ENCODE results near the gene TMEM260. TPM values are rescaled to one million over a fixed set of nuclear protein-coding genes. Genes with fewer than 3 reads are reported as not detected.
"Not testable (repeated sequence)": the region's sequence is repeated elsewhere in the genome, so short reads cannot be mapped to it uniquely, and the experiment has no call there.

The TMEM260 gene
- total RNA-seq, 1 donor from 2014 or later, result 19.7 TPM

- Mint-ChIP-seq H3K9me3 (peaks cover 2% of the 10 kb centered on the region), H3K4me1 (peaks cover 20% of the 10 kb centered on the region), H3K4me3 (no peak overlapping the region), H3K27me3 (ENCODE audit: low read depth) (no peaks in the 10 kb centered on the region), H3K36me3 (ENCODE audit: low read depth) (no peaks in the 10 kb centered on the region), H3K27ac (ENCODE audit: unreplicated experiment) (no peak overlapping the region)
- no peak for DNase-seq (ENCODE audit: low read depth, low spot score)
- TF ChIP-seq CTCF (conservative IDR thresholded peaks at IDR 0.05), result no peak
Measured at GRCh38 chr14:56687123-56687522, 107.5 kb downstream of the TMEM260 start.

- no peak overlapping the region for H3K27ac Mint-ChIP-seq (ENCODE audit: unreplicated experiment)
- DNase-seq (ENCODE audit: low read depth, low spot score), result no peak
Measured at GRCh38 chr14:56694609-56695008, 115.0 kb downstream of the TMEM260 start.

GRCh38 chr14:56695216-56695615 lies 115.6 kb downstream of the TMEM260 start:
- not testable (repeated sequence) for DNase-seq (ENCODE audit: low read depth, low spot score)

More at GRCh38 chr14:56694609-56695008, 115.0 kb downstream of the TMEM260 start:
- Mint-ChIP-seq H3K4me1 (peaks cover 21% of the 10 kb centered on the region), H3K4me3 (no peak overlapping the region), H3K9me3 (no peaks in the 10 kb centered on the region), H3K27me3 (ENCODE audit: low read depth) (peaks cover 20% of the 10 kb centered on the region), H3K36me3 (ENCODE audit: low read depth) (no peaks in the 10 kb centered on the region)
- no peak for TF ChIP-seq CTCF (conservative IDR thresholded peaks at IDR 0.05)

More at GRCh38 chr14:56695216-56695615, 115.6 kb downstream of the TMEM260 start:
- H3K9me3 Mint-ChIP-seq; H3K36me3 Mint-ChIP-seq (ENCODE audit: low read depth); H3K27ac Mint-ChIP-seq (ENCODE audit: unreplicated experiment); H3K4me3 Mint-ChIP-seq: not testable (repeated sequence)
- Mint-ChIP-seq H3K4me1 (peaks cover 21% of the 10 kb centered on the region), H3K27me3 (ENCODE audit: low read depth) (peaks cover 25% of the 10 kb centered on the region)

Other genes with a start within 250 kb of the TMEM260 start
- 0.77 and 0.84 TPM in 2 replicates for gene OTX2, start 230.7 kb downstream of the TMEM260 start, total RNA-seq

All from neural crest cell (in vitro differentiated cells).